GM19463 (cell line): ENCODE measurements around the gene SLC6A6.
"Not testable (repeated sequence)": the region's sequence is repeated elsewhere in the genome, so short reads cannot be mapped to it uniquely, and the experiment has no call there.

Experiments
- ATAC-seq: cut with Tn5 transposase; IDR thresholded peaks from one replicate; pipeline ENCODE4 v1.9.1; 2021; ENCODE audit warnings: mild to moderate bottlenecking, moderate library complexity; ENCODE audit not compliant: unreplicated experiment

SLC6A6 gene

GRCh38 chr3:14434126-14434497 lies 31.7 kb downstream of the SLC6A6 start:
- no peak for ATAC-seq

- ATAC-seq = no peak
These were observed 32.2 kb downstream of the SLC6A6 start for GRCh38 chr3:14434498-14435151.

GRCh38 chr3:14435175-14436014 lies 33.0 kb downstream of the SLC6A6 start:
- no peak for ATAC-seq

- no peak for ATAC-seq
These were observed 34.5 kb downstream of the SLC6A6 start for GRCh38 chr3:14436954-14437281.

- not testable (repeated sequence) for ATAC-seq
These were observed 35.3 kb downstream of the SLC6A6 start for GRCh38 chr3:14437705-14438104.

- no peak for ATAC-seq
These were observed 35.9 kb downstream of the SLC6A6 start for GRCh38 chr3:14438262-14438661.

- no peak for ATAC-seq
These were observed 36.5 kb downstream of the SLC6A6 start for GRCh38 chr3:14438929-14439328.

GRCh38 chr3:14439501-14440167 lies 37.2 kb downstream of the SLC6A6 start:
- ATAC-seq = no peak

- ATAC-seq = no peak
These were observed 37.7 kb downstream of the SLC6A6 start for GRCh38 chr3:14440168-14440518.

GRCh38 chr3:14440531-14441239 lies 38.3 kb downstream of the SLC6A6 start:
- ATAC-seq = no peak

- ATAC-seq = no peak
These were observed 39.0 kb downstream of the SLC6A6 start for GRCh38 chr3:14441240-14441919.

GRCh38 chr3:14441920-14442300 lies 39.5 kb downstream of the SLC6A6 start:
- ATAC-seq = no peak

GRCh38 chr3:14444380-14444779 lies 42.0 kb downstream of the SLC6A6 start:
- ATAC-seq = no peak

GRCh38 chr3:14445773-14446172 lies 43.4 kb downstream of the SLC6A6 start:
- ATAC-seq = no peak

GRCh38 chr3:14446988-14447570 lies 44.7 kb downstream of the SLC6A6 start:
- ATAC-seq = no peak

- ATAC-seq = no peak
These were observed 45.7 kb downstream of the SLC6A6 start for GRCh38 chr3:14448063-14448462.

GRCh38 chr3:14448756-14449727 lies 46.6 kb downstream of the SLC6A6 start:
- no peak for ATAC-seq

- ATAC-seq = no peak
These were observed 48.1 kb downstream of the SLC6A6 start for GRCh38 chr3:14450506-14450905.

GRCh38 chr3:14450922-14451606 lies 48.7 kb downstream of the SLC6A6 start:
- no peak for ATAC-seq
